GM23338 (cell line): Measurements from ENCODE around the gene PLA2G12A. TPM values are rescaled to one million over a fixed set of nuclear protein-coding genes. Genes with fewer than 3 reads are reported as not detected.

ENCODE experiments used
- ATAC-seq: fragments of 200-7000 bp; cut with Tn5 transposase; 3 replicates; pipeline ENCODE4 v1.9.1; 2020
- DNase-seq: peaks from one replicate; pipeline ENCODE4 v3.0.0-alpha.2; 2015; ENCODE audit warnings: low spot score
- H2AFZ ChIP-seq: fragments of 200-600 bp; sonication (generic); 2 replicates; pipeline ENCODE4 v1.8.0; 2016; ENCODE audit warnings: antibody characterized with exemption, mild to moderate bottlenecking, moderate library complexity
- H3F3A ChIP-seq: fragments of 200-600 bp; sonication (generic); replicated peaks from 2 replicates; pipeline ENCODE4 v1.8.0; 2017; ENCODE audit warnings: antibody characterized with exemption, mixed run types, low read depth
- H3K27ac ChIP-seq: fragments of 200-600 bp; sonication (generic); 2 replicates; pipeline ENCODE4 v1.6.1; 2016; ENCODE audit warnings: low read depth
- H3K27me3 ChIP-seq: fragments of 200-600 bp; sonication (generic); 2 replicates; pipeline ENCODE4 v1.8.0; 2016; ENCODE audit warnings: mild to moderate bottlenecking, mixed run types, moderate library complexity; ENCODE audit not compliant: insufficient read depth
- H3K36me3 ChIP-seq: fragments of 200-600 bp; sonication (generic); 2 replicates; pipeline ENCODE4 v1.8.0; 2016; ENCODE audit warnings: mild to moderate bottlenecking; ENCODE audit not compliant: insufficient read depth
- H3K4me1 ChIP-seq: fragments of 200-600 bp; sonication (generic); 2 replicates; pipeline ENCODE4 v1.8.0; 2016; ENCODE audit warnings: mild to moderate bottlenecking, moderate library complexity; ENCODE audit not compliant: insufficient read depth
- H3K4me2 ChIP-seq: fragments of 200-600 bp; sonication (generic); 2 replicates; pipeline ENCODE4 v1.7.1; 2017; ENCODE audit warnings: mixed run types
- H3K4me3 ChIP-seq: fragments of 200-600 bp; sonication (generic); 2 replicates; pipeline ENCODE4 v1.6.1; 2016; ENCODE audit warnings: mixed run types
- H3K79me2 ChIP-seq: fragments of 200-600 bp; sonication (generic); replicated peaks from 2 replicates; pipeline ENCODE4 v1.8.0; 2017; ENCODE audit warnings: mild to moderate bottlenecking; ENCODE audit not compliant: insufficient read depth
- H3K9me2 ChIP-seq: fragments of 200-600 bp; sonication (generic); 2 replicates; pipeline ENCODE4 v1.8.0; 2017; ENCODE audit not compliant: insufficient read depth
- H4K20me1 ChIP-seq: fragments of 200-600 bp; sonication (generic); replicated peaks from 2 replicates; pipeline ENCODE4 v1.8.0; 2017; ENCODE audit warnings: mild to moderate bottlenecking; ENCODE audit not compliant: insufficient read depth
- H3K27ac Mint-ChIP-seq: 2 replicates; pipeline ENCODE4 v1.8.0; 2020; ENCODE audit warnings: inconsistent platforms, mild to moderate bottlenecking, moderate library complexity, mixed read lengths
- H3K27me3 Mint-ChIP-seq: 3 replicates; pipeline ENCODE4 v1.8.0; 2022; ENCODE audit warnings: low read depth, mild to moderate bottlenecking, moderate library complexity, mixed read lengths, inconsistent platforms; ENCODE audit not compliant: insufficient read depth, poor library complexity
- H3K36me3 Mint-ChIP-seq: 3 replicates; pipeline ENCODE4 v1.8.0; 2021; ENCODE audit warnings: low read depth, mild to moderate bottlenecking, inconsistent platforms, moderate library complexity, mixed read lengths
- H3K4me1 Mint-ChIP-seq: 3 replicates; pipeline ENCODE4 v1.8.0; 2020; ENCODE audit warnings: mild to moderate bottlenecking, inconsistent platforms, mixed read lengths
- H3K4me3 Mint-ChIP-seq: 3 replicates; pipeline ENCODE4 v1.8.0; 2021; ENCODE audit warnings: moderate library complexity, mild to moderate bottlenecking, inconsistent platforms, mixed read lengths
- H3K9me3 Mint-ChIP-seq: 3 replicates; pipeline ENCODE4 v1.8.0; 2020; ENCODE audit warnings: moderate library complexity, mild to moderate bottlenecking, inconsistent platforms, mixed read lengths
- CREB1 ChIP-seq: fragments of 250-450 bp; sonication (Bioruptor Pico); IDR thresholded peaks from 2 replicates; pipeline ENCODE4 v1.5.0; 2020; ENCODE audit warnings: low read depth, mild to moderate bottlenecking, moderate library complexity
- CTCF ChIP-seq, 2 experiments: fragments of 200-600 bp in 1 of 2; sonication (generic) in 1 of 2; conservative IDR thresholded peaks; 2 replicates each; pipeline versions ENCODE4 v1.5.1 to v1.6.1; 2016 to 2017; ENCODE audit warnings: antibody characterized with exemption in 2 of 2, low read depth in 2 of 2, mild to moderate bottlenecking in 2 of 2, moderate library complexity in 1 of 2
- NANOG ChIP-seq: IDR thresholded peaks from 2 replicates; pipeline ENCODE4 v1.6.1; 2016; ENCODE audit warnings: antibody characterized with exemption, borderline replicate concordance
- STAT1 ChIP-seq: IDR thresholded peaks from one replicate; pipeline ENCODE4 v1.6.1; 2016; ENCODE audit warnings: antibody characterized with exemption; ENCODE audit not compliant: unreplicated experiment
- ZNF331 ChIP-seq: fragments of 250-450 bp; sonication (Bioruptor Pico); IDR thresholded peaks from 2 replicates; pipeline ENCODE4 v1.5.0; 2020; ENCODE audit warnings: low read depth, mild to moderate bottlenecking, moderate library complexity
- polyA plus RNA-seq: library from polyadenylated mRNA; unstranded; fragments of >200 nt; fragmentation: Nextera tagmentation; extraction: Ambion mirVana; gene quantifications from 2 replicates; pipeline ENCODE4 v1.2.1, GENCODE V29; 2016
- total RNA-seq: library from RNA; depleted of rRNA; stranded (reverse); fragments of >200 nt; shearing (Covaris generic); gene quantifications from 2 replicates; pipeline ENCODE4 v1.2.3, GENCODE V29; 2014

PLA2G12A gene
- total and polyA plus RNA-seq, 2 experiments from 2014 or later, result 30.8 to 70.7 TPM

- Histone ChIP-seq H3F3A (no peaks in the 10 kb centered on the region), H3K27ac (peak overlapping the region; percentile 99), H3K4me2 (peak overlapping the region; percentile 78), H3K4me3 (peak overlapping the region; percentile 68), H3K79me2 (peaks cover 36% of the 10 kb centered on the region), H2AFZ (peak overlapping the region; percentile 10), H3K27me3 (no peaks in the 10 kb centered on the region), H3K36me3 (no peaks in the 10 kb centered on the region), H4K20me1 (0 out of 2 replicates have a peak, but pooled peaks cover 3% of the 10 kb centered on the region), H3K9me2 (no peaks in the 10 kb centered on the region), H3K4me1 (peaks cover 8% of the 10 kb centered on the region)
- H3K9me3 Mint-ChIP-seq, result no peaks in the 10 kb centered on the region; the same call in 2 of the 3 replicates
- H3K4me3 Mint-ChIP-seq, result peak overlapping the region; percentile 86
- peak; percentile 57 for ATAC-seq
- peaks cover 9% of the 10 kb centered on the region for H3K27me3 Mint-ChIP-seq
- H3K4me1 Mint-ChIP-seq, result peaks cover 11% of the 10 kb centered on the region
- TF ChIP-seq STAT1 (no peak), ZNF331 (CRISPR knock-in tag) (no peak), CREB1 (CRISPR knock-in tag) (0 out of 2 replicates have a peak, but pooled peaks have one; percentile 38), CTCF (conservative IDR thresholded peaks at IDR 0.05; ENCODE audit: low read depth in 2 of 2) (no peak), NANOG (no peak)
- DNase-seq, result peak; percentile 35
- peak overlapping the region; percentile 94 for H3K27ac Mint-ChIP-seq
- H3K36me3 Mint-ChIP-seq, result no peaks in the 10 kb centered on the region; the same call in 1 of the 3 replicates
These were observed 1.0 kb upstream of the PLA2G12A start for GRCh38 chr4:109730619-109731545.

- H3K4me1 ChIP-seq, result peaks cover 8% of the 10 kb centered on the region
- DNase-seq (peak; percentile 27), ATAC-seq (peak; percentile 24; the same call in 1 of the 3 replicates)
- no peaks in the 10 kb centered on the region for H3F3A ChIP-seq
- Mint-ChIP-seq H3K9me3 (no peaks in the 10 kb centered on the region), H3K4me3 (peak overlapping the region; percentile 95), H3K4me1 (peaks cover 11% of the 10 kb centered on the region), H3K27ac (peak overlapping the region; percentile 95), H3K36me3 (peaks cover 3% of the 10 kb centered on the region), H3K27me3 (peaks cover 9% of the 10 kb centered on the region)
- H4K20me1 ChIP-seq, result 0 out of 2 replicates have a peak, but pooled peaks cover 3% of the 10 kb centered on the region
- peaks cover 52% of the 10 kb centered on the region for H3K79me2 ChIP-seq
- peak overlapping the region; percentile 75; the same call in 1 of the 2 replicates for H3K27ac ChIP-seq
- H3K4me3 ChIP-seq, result peak overlapping the region; percentile 68
- H2AFZ ChIP-seq, result peak overlapping the region; percentile 83; the same call in 1 of the 2 replicates
- H3K36me3 ChIP-seq, result no peaks in the 10 kb centered on the region
- TF ChIP-seq ZNF331 (CRISPR knock-in tag), result no peak
- no peak for TF ChIP-seq NANOG
- H3K27me3 ChIP-seq, result no peaks in the 10 kb centered on the region
- peak overlapping the region; percentile 78 for H3K4me2 ChIP-seq
- no peaks in the 10 kb centered on the region for H3K9me2 ChIP-seq
These were observed 653 bp downstream of the PLA2G12A start for GRCh38 chr4:109729117-109729717.
